ENCODE results near the gene KRTAP5-5.

Gene KRTAP5-5

DNA sequence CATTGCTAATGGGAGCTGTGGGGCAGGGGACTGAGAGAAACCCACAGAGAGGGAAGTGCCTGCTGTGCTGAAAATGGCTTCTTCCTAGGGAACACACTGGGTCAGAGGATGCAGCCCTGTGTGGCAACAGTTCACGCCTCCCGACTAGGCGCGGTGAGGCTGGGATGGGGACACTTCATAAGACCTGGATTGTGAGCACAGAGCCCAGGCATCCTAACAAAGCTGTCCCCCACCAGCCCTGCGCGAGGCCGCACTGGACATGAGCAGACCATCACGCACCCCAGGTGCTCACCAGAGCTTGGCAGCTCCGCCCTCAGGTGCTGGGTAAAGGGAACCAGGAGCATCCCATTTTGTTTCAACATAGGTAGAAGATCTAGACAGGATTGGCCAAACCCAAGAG lies 5.9 kb upstream of the KRTAP5-5 start:
- Histone ChIP-seq H3K4me1 (ENCODE audit: low read depth, poor library complexity, severe bottlenecking) (no peaks in the 10 kb centered on the region), H2AFZ (ENCODE audit: low read depth) (no peak overlapping the region), H3K27me3 (ENCODE audit: insufficient read depth, low read depth) (peaks cover 83% of the 10 kb centered on the region), H4K20me1 (ENCODE audit: insufficient read depth) (no peaks in the 10 kb centered on the region), H3K79me2 (ENCODE audit: insufficient read depth, low read depth) (no peaks in the 10 kb centered on the region), H3K36me3 (ENCODE audit: insufficient read depth) (no peaks in the 10 kb centered on the region), H3K4me3 (IDR thresholded peaks at IDR 0.05; ENCODE audit: insufficient read depth, low read depth, low read length) (no peak overlapping the region), H3K4me2 (no peak overlapping the region), H3K9ac (no peak overlapping the region), H3K27ac (no peak overlapping the region)
- no peak for TF ChIP-seq CTCF (conservative IDR thresholded peaks at IDR 0.05; ENCODE audit: low read depth, low read length)

- Histone ChIP-seq H3K4me2 (no peak overlapping the region), H3K79me2 (ENCODE audit: insufficient read depth, low read depth) (no peaks in the 10 kb centered on the region), H4K20me1 (ENCODE audit: insufficient read depth) (no peaks in the 10 kb centered on the region), H2AFZ (ENCODE audit: low read depth) (no peak overlapping the region), H3K9ac (no peak overlapping the region), H3K4me1 (ENCODE audit: low read depth, poor library complexity, severe bottlenecking) (no peaks in the 10 kb centered on the region), H3K27me3 (ENCODE audit: insufficient read depth, low read depth) (peaks cover 82% of the 10 kb centered on the region), H3K4me3 (IDR thresholded peaks at IDR 0.05; ENCODE audit: insufficient read depth, low read depth, low read length) (no peak overlapping the region), H3K27ac (no peak overlapping the region), H3K36me3 (ENCODE audit: insufficient read depth) (no peaks in the 10 kb centered on the region)
- no peak for TF ChIP-seq CTCF (conservative IDR thresholded peaks at IDR 0.05; ENCODE audit: low read depth, low read length)
Observed at GRCh38 chr11:1624621-1625020, 5.0 kb upstream of the KRTAP5-5 start.

- Histone ChIP-seq H2AFZ (ENCODE audit: low read depth) (no peak overlapping the region), H3K4me2 (no peak overlapping the region), H3K79me2 (ENCODE audit: insufficient read depth, low read depth) (no peaks in the 10 kb centered on the region), H3K27me3 (ENCODE audit: insufficient read depth, low read depth) (peaks cover 78% of the 10 kb centered on the region), H3K36me3 (ENCODE audit: insufficient read depth) (no peaks in the 10 kb centered on the region), H3K9ac (no peak overlapping the region), H3K4me1 (ENCODE audit: low read depth, poor library complexity, severe bottlenecking) (no peaks in the 10 kb centered on the region), H3K4me3 (IDR thresholded peaks at IDR 0.05; ENCODE audit: insufficient read depth, low read depth, low read length) (no peak overlapping the region), H3K27ac (no peak overlapping the region), H4K20me1 (ENCODE audit: insufficient read depth) (no peaks in the 10 kb centered on the region)
- TF ChIP-seq CTCF (conservative IDR thresholded peaks at IDR 0.05; ENCODE audit: low read depth, low read length), result no peak
Observed at GRCh38 chr11:1625541-1625940, 4.0 kb upstream of the KRTAP5-5 start.

GRCh38 chr11:1628506-1629325 lies 859 bp upstream of the KRTAP5-5 start:
- peak; percentile 88 for TF ChIP-seq CTCF (conservative IDR thresholded peaks at IDR 0.05; ENCODE audit: low read depth, low read length)
- H3K4me1 ChIP-seq (ENCODE audit: low read depth, poor library complexity, severe bottlenecking), result no peaks in the 10 kb centered on the region
- H3K27me3 ChIP-seq (ENCODE audit: insufficient read depth, low read depth), result peaks cover 87% of the 10 kb centered on the region
- H3K4me3 ChIP-seq (IDR thresholded peaks at IDR 0.05; ENCODE audit: insufficient read depth, low read depth, low read length), result no peak overlapping the region
- H3K9ac ChIP-seq, result no peak overlapping the region
- no peak overlapping the region for H2AFZ ChIP-seq (ENCODE audit: low read depth)
- H3K36me3 ChIP-seq (ENCODE audit: insufficient read depth), result no peaks in the 10 kb centered on the region
- H3K27ac ChIP-seq, result no peak overlapping the region
- no peaks in the 10 kb centered on the region for H3K79me2 ChIP-seq (ENCODE audit: insufficient read depth, low read depth)
- no peak overlapping the region for H3K4me2 ChIP-seq
- no peaks in the 10 kb centered on the region for H4K20me1 ChIP-seq (ENCODE audit: insufficient read depth)
